Measurements from ENCODE around the gene NAT10.
A peak's percentile ranks its signal among the peaks of the same experiment; 100 is the strongest.
"Not testable (repeated sequence)": the region's sequence is repeated elsewhere in the genome, so short reads cannot be mapped to it uniquely, and the experiment has no call there.

NAT10 gene

DNA sequence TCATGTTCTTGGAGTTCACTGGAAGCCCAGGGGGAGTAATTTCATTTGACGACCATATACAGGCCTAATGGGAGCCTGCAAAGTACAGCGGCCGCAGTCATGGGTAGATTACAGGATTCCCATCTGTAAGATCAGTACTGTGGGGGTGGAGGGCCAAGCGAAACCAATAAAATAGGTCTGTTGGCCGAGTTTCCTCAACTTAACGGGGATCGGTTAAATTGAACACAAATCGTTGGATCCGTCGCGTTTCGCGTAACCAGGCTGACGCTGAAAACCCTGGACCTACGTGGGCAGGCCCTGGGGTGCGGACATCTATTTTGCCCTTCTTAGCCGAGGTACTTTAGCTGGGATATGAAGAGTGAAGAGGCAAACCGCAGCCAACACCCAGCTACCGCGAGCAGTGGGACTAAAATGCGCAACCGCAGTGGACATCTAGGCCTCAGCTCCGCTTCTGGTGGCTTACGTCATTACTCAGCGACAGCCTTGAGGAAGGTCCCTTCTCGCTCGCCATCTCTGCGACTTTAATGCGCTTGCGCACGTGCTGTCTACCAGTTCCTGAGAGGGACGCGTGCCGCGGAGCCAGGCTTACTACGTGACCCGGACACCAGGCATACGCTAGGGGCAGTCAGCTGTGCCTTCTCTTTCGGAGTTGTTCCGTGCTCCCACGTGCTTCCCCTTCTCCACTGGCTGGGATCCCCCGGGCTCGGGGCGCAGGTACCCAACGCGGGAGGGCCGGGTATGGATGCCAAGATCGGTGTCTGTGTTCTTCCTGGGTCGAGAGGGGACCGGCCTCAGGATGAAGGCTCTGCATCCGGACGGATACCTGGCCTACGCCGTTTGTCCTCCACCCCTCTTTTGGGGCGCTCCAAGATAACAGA lies at the start of gene NAT10:
NAT10 (plus strand) TSS at position 551 of the 878 bp plus-strand sequence. CDS start 2,597 bp downstream, outside the sequence.
- peak; percentile 99 for DNase-seq (ENCODE audit: low spot score)

DNA sequence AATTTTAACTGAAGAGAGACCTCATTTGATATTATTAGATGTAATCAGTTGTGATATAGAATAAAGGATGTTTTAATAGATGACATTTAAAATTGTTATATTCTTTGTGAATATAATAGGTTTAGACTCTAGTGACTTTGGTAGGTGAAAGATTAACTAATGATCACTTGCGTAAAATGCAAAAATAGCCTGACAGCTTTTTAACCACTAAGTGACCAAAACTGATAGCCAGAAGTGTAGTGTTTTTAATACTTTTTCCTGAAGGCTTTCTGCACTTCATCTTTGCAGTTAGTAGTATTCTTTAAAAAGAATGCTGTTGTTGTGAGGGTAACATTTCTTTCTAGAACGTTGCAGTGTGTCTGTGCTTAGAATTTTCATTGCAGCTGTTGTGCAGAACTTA lies 48.8 kb upstream of the NAT10 start:
- DNase-seq (ENCODE audit: low spot score) = no peak

DNA sequence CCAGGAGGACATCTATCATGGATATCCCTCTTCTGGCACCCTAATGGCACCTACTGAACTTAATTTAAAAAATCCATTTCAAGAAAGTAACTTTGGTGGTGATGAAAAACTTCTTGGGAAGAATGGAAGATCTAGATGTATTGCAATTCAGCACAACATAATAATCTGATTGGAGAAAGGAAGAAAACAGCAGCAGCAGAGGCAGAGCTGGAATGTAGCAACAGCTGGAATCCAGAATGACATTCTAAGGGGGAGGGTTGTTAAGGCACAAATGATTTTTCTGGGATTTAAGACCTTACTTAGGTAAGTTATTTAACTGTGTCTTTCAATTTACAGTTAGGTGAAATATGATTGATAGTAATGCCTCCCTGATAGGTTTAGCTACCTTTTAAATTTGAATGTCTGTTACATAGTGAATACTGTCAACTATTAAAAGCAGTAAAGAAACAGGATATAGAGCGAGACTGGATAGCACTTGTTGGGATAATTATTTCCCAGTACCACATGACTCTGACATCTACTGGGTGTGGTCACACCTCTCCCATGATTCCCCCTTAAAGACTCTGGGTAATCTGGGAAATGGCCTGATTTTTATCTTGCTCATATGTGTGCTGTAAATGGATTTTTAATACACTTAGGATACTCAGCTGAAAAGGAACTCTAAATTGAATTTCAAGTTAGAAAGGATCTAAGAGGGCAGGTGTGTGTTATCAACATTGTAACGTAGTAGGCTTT lies 42.2 kb upstream of the NAT10 start:
- DNase-seq (ENCODE audit: low spot score) = no peak

DNA sequence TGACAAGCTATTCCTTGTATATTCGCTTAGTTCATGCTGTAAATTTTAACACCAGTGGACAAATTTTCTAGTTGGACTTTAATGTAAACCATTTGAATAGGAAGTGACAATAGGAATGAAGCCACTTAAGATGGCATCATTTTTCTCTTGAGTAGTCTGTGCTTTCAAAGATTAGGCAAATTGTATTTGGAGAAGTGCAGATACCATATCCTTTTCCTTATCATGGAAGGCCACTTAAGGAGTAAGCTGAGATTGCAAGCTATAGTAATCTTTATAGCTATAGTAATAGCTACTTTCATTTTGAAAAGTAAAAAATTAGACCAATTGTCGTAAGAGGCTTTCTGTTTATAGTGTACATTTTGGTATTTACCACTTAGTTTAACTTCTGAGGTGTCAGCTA lies 41.1 kb upstream of the NAT10 start:
- DNase-seq (ENCODE audit: low spot score) = no peak

DNA sequence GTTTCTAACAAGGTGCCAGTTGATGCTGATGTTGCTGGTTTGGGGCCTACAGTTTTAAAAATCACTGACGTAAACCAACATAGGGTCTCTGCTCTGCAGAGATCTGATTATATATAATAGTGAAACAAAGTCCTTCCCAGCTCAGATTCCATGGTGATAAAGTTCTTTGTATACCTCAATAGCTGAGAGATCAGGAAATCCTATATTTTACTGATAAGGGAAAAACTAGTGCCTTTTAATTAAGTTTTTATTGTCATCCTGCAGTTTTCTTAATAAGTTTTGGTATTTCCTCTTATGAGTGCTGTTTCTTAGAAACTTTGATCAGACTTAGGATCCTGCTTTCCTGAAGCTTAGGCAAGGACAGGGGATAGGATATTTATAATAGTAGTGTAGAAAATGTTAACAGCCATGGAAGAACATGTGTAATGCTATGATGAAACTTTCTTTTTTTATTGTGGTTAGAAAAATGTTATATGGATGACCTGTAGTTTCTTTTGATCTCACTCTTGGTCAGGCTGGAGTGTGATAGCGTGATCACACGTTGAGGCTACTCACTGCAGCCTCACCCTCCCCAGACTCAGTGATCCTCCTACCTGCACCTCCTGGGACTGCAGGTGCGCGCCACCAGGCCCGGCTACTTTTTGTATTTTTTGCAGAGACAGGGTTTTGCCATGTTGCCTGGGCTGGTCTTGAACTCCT lies 39.8 kb upstream of the NAT10 start:
- no peak for DNase-seq (ENCODE audit: low spot score)

DNA sequence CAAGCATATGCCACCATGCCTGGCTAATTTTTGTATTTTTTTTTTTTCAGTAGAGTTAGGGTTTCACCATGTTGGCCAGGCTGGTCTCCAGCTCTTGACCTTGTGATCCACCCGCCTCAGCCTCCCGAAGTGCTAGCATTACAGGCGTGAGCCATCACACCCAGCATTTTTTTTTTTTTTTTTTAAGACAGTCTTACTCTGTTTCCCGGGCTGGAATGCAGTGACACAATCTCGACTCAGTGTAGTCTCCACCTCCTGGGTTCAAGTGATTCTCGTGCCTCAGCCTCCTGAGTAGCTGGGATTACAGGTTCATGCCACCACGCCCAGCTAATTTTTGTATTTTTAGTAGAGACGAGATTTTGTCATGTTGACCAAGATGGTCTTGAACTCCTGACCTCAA lies 38.7 kb upstream of the NAT10 start:
- DNase-seq (ENCODE audit: low spot score) = not testable (repeated sequence)

DNA sequence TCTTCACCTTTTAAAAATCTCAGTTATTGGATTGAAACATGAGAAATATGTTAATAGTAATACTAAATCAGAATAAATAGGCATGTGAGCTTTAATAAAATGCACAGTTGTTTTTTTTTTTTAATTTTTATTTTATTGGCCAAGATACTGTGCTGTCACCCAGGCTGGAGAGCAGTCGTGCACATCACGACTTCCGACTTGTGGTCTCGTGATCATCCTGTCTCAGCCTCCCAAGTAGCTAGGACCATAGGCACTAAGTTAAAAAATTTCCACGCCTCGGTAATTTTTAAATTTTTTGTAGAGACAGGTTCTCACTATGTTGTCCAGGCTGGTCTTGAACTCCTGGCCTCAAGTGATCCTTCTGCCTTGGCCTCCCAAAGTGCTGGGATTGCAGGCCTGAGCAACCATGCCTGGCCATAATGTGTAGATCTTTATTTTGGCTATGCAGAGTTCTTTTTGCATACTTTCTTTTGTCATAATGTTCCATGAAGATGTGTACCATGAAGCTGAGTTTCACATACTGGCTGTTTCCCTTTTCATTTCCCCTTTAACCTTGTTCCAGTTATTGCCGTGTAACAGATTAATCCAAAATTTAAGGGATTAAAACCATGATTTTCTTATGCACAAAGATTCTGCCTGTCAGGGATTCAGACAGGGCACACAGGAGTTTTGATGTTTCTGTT lies 37.9 kb upstream of the NAT10 start:
- DNase-seq (ENCODE audit: low spot score) = no peak

DNA sequence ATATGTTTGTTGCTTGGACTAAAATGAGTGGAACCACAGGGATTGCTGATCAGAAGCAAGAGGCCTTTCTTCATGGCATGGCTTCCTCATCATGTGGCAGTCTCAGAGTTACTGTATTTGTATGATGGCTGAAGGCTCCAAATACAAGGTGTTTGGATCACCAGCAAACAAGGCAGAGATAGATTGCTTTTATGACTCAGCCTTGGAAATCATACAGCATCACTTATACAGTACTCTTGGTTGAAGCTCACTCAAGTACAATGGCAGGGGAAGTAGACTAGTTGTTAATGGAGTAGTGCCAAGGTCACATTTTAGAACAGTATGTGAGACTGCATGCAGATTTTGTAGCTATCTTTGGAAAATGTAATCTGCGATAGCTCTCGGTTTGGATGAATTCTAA lies 37.3 kb upstream of the NAT10 start:
- DNase-seq (ENCODE audit: low spot score) = no peak

DNA sequence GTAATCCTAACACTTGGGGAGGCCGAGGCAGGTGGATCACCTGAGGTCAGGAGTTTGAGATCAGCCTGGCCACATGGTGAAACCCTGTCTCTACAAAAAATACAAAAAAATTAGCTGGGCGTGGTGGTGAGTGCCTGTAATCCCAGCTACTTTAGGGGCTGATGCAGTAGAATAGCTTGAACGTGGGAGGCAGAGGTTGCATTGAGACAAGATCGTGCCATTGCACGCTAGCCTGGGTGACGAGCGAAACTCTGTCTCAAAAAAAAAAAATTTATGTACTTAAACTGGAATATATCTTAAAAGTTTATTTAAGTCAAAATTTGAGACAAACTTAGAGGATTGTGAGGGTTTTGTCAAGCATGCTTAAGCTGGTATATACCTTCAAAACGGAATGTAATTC lies 34.1 kb upstream of the NAT10 start:
- DNase-seq (ENCODE audit: low spot score) = not testable (repeated sequence)

DNA sequence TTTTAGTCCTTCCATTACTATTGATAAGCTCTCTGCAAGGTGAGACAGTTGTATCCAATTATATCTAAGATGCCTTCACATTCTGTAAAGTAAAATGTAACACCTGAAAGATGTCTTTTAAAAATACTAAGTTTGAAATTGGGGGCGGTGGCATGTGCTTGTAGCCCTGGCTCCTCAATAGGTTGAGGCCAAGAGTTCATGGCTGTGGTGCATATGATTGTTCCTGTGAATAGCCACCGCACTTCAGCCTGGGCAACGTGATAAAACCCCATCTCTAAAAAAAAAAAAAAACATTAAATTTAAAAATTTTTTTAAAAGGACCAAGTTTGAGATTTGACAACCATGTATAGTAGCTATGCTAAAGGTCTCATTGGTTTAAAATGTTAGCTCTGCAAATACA lies 33.4 kb upstream of the NAT10 start:
- DNase-seq (ENCODE audit: low spot score) = no peak

DNA sequence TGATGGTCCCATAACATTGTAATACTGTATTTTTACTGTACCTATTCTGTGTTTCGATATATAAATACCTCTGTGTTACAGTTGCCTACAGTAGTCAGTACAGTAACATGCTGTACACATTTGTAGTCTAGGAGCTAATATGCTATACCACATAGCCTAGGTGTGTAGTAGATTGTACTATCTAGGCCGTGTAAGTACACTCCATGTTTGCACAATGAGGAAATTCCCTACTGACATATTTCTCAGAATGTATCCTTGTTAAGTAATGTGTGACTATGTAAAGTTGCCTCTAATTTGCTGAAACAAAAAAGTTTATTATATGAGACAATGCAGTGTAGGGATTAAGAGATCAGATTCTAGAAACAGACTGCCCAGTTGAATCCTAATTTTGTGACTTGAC lies 32.6 kb upstream of the NAT10 start:
- no peak for DNase-seq (ENCODE audit: low spot score)

DNA sequence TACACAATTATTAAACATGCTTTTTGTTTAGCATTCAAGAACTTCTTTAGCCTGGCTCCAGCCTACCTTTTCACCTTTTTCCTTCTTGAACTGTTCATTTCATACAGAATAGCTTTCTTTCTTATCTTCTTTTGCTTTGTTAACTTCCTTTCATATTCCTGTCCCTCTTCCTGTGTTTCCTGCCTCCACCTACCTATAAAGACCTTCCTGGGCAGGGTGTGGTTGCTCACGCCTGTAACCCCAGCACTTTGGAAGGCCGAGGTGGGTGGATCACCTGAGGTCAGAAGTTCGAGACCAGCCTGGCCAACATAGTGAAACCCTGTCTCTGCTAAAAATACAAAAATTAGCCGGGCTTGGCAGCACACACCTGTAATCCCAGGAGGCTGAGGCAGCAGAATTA lies 31.0 kb upstream of the NAT10 start:
- DNase-seq (ENCODE audit: low spot score) = no peak

DNA sequence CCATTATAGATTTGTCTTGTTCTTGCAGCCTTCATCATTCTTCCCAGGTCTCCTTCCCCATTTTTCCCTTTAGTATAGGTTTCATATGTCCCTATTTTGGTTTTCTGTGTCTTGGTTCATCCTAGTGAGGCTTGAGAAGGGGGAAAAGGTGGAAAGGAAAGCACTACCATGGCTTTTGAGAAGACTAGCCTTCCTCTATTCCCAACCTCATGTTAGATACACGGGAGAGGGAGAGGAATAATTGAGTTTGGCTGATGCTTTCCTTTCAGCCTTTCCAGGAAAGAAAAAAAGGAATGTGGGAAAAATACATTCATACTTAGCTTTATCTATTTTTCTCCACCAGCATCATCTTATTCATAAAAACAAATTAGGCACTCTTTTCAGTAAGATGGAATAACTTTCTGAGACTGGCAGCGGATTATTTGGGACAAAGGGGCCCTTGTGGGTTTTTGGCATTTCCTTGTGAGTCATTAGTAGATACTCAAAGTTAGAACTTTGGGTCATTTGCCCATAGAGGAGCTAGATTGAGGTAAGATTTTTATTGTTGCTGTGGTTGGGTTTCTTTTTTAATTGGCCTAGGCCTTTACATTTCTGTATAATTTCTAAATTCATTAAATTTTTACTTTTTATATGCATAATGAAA lies 30.1 kb upstream of the NAT10 start:
- DNase-seq (ENCODE audit: low spot score) = peak; percentile 86

DNA sequence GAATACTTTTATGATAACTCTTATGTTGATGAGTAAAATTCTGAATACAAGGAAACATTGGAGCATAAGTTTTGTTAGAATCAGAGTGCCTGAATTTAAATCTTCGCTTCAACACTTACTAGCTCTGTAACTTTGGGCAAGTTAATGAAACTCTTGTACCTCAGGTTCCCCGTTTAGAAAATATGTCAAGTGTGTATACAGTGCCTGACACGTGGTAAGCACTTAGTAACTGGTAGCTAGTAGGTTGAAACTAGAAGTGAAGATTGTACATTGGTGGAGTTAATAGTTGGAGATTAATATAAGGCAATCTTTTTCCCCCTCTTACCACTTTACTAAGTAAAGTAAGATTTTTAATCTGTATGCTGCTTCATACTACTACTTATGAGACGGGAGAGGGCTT lies 24.8 kb upstream of the NAT10 start:
- DNase-seq (ENCODE audit: low spot score) = no peak

DNA sequence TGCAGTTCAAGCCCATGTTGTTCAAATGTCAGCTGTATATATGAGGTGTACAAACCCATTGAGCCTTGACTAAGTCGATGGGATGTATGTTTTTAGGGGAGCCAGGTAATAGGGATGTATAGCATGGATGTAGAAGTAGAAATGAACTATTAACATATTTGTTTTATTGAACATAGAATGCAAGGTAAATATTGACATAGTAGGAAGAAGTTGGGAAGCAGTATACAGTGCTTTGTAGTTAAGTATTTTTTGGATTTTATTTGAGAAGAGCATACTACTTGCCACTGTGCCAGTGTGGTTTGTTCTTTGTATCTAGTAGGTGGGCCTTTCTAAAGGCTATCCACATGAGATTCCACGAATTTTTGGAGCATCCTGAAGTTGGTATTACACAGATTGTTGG lies 20.8 kb upstream of the NAT10 start:
- DNase-seq (ENCODE audit: low spot score) = no peak

DNA sequence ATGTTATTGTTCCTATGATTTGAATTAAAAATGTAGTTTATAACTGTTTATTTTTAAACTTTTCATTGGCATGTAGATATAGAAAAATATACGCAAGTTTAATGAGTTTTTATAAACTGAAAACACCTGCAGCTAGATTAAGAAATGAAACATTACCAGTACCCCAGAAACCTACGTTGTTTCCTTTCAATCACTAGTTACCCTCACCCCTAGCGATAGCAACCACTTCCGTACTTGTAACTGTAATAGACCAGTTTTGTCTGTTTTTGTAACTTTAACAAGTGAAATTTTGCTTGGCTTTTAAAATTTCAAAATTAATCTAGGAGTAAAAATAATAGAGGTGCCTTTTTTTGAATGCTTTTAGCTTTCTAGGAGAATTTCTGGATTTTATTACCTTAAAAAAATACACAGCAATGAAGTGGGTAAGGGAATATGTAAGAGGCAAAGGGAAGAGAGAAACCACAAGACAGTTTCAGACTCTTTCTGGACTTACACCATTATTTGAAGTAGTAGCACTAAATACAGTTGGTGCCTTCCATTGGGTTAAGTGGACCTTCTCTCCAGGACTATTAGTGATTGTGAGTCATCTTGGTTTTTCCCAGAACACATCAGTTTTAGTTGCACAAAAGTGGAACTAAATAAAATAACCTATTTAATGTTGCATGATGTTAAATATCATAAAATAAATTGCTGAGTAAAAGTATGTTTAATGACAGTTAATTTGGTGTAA lies 18.7 kb upstream of the NAT10 start:
- no peak for DNase-seq (ENCODE audit: low spot score)

DNA sequence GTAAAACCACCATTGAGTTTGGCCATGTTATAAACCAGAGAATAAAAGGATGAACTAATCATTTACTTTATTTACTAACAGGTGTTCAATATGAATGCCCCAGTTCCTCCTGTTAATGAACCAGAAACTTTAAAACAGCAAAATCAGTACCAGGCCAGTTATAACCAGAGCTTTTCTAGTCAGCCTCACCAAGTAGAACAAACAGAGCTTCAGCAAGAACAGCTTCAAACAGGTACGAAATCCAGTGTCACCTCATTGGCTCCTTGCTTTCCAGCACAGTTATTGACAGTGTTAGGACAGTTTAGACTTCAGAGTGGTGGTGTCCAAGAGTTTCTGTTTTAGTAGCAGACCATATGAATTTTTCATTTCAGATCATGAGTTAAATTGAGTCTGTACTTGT lies 13.6 kb upstream of the NAT10 start:
- no peak for DNase-seq (ENCODE audit: low spot score)

DNA sequence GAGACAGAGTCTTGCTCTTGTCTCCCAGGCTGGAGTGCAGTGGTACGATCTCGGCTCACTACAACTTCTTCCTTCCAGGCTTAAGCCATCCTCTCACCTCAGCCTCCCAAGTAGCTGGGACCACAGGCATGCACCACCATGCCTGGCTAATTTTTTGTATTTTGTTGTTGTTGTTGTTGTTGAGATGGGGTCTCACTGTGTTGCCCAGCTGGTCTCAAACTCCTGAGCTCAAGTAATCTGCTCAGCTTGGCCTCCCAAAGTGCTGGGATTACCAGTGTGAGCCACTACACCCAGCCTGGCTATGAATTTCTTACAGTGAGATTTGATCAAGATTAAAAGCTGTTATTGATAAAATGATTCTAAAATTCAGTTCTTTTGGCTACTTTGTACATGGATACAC lies 10.5 kb upstream of the NAT10 start:
- DNase-seq (ENCODE audit: low spot score) = not testable (repeated sequence)

DNA sequence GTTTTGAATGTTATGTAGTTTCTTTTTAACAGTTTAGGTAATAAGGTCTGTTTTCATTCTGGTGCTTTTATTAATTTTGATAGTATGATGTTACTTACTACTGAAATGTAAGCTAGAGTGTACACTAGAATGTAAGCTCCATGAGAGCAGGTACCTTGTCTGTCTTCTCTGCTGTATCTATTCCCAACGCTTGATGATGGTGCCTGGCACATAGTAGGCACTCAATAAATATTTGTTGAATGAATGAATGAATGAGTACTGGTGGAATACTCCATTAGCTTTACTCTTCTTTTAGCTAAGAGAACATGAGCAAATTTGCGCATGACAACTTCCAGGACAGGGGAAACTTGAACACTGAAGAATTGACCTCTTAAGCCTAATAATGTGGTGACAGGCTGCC lies 6.6 kb upstream of the NAT10 start:
- no peak for DNase-seq (ENCODE audit: low spot score)

DNA sequence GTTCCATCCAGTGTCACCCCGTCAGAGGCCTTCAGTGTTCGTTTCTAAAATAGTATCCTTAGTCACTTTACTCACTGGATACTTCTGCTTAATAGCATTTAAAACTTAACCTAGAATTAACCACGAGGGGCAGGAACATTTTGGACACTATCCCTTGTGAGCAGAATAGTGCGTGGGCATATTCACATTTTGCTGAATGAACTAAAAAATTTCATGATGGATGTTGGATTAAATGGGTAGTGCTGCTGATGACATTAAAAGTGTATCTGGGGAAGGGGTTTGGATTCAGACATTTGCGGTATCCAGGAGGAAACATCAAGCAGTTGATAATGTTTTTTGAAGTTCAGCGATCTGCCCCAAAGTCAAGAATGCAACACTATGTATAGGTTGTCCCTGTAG lies 750 bp upstream of the NAT10 start:
- no peak for DNase-seq (ENCODE audit: low spot score)

DNA sequence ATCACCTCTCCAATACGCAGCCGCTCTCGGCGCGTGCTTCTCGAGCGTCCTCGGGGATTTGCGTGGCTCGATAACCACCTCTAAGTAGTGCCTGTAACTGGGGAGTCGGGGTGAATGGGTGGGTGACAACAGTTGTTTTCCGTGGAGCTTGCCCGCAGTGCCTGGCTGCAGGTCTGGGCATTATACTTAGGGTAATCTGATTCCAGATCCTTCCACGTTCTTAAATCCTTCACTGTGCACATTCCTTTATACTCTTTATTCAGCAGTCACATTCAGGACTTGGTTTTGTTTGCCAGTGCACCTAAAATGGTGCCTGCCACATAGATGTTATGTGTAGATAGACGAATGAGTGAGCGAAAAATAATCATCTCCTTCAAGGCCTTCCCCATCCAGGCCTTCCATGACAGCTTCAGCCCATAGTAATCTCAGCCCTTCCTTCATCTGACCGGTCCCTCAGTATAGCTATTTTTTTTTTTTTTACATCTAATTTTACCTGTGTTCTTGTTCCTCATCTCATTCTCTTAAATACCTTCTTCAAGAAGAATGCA lies 602 bp downstream of the NAT10 start:
- peak; percentile 19 for DNase-seq (ENCODE audit: low spot score)

Measured in COLO829 (cell line).